Mucosa of rectum (tissue), 2 donors: ENCODE data around the gene NOP53.

Experiments
- H3K27ac ChIP-seq, 2 donors: one replicate each; pipeline ENCODE4 v1.7.0; 2013; ENCODE audit warnings: inconsistent platforms in 2 of 2, low read depth in 2 of 2, low read length in 2 of 2
- H3K27me3 ChIP-seq, 2 donors: one replicate each; pipeline ENCODE4 v1.7.0; 2013; ENCODE audit warnings: low read length in 2 of 2; ENCODE audit not compliant: control insufficient read depth in 2 of 2, insufficient read depth in 2 of 2
- H3K36me3 ChIP-seq, 2 donors: one replicate each; pipeline ENCODE4 v1.7.0; 2013; ENCODE audit warnings: low read length in 2 of 2; ENCODE audit not compliant: control insufficient read depth in 2 of 2, insufficient read depth in 2 of 2
- H3K4me1 ChIP-seq, 2 donors: one replicate each; pipeline ENCODE4 v1.7.0; 2013; ENCODE audit warnings: low read length in 2 of 2, mild to moderate bottlenecking in 1 of 2; ENCODE audit not compliant: control insufficient read depth in 2 of 2, insufficient read depth in 2 of 2
- H3K4me3 ChIP-seq, 2 donors: one replicate each; pipeline ENCODE4 v1.7.0; 2013; ENCODE audit warnings: low read length in 2 of 2
- H3K9ac ChIP-seq, 2 donors: one replicate each; pipeline ENCODE4 v1.7.0; 2013; ENCODE audit warnings: low read length in 2 of 2, low read depth in 1 of 2, mild to moderate bottlenecking in 1 of 2
- H3K9me3 ChIP-seq, 2 donors: one replicate each; pipeline ENCODE4 v1.7.0; 2013; ENCODE audit warnings: low read length in 2 of 2; ENCODE audit not compliant: control insufficient read depth in 2 of 2
- donor health status: healthy.
- donor health status: Normal muscosa, but diverticular disease.

NOP53 gene

GRCh38 chr19:47745010-47745901 is at the start of gene NOP53:
Gene NOP53 (plus strand): TSS chr19:47745546. CDS start chr19:47745560, 14 bp downstream.
- Histone ChIP-seq H3K9me3 (no peaks in the 10 kb centered on the region), H3K27me3 (no peaks in the 10 kb centered on the region), H3K4me1 (peaks cover 19 to 20% of the 10 kb centered on the region in 2 donors), H3K36me3 (peaks cover 16 to 26% of the 10 kb centered on the region in 2 donors), H3K9ac (peak within 1 kb of the TSS; percentile 60 to 89), H3K27ac (peak within 1 kb of the TSS; percentile 94 to 95), H3K4me3 (peak within 1 kb of the TSS; percentile 75 to 85)

- Histone ChIP-seq H3K27ac (no peak overlapping the region), H3K36me3 (peaks cover 16 to 35% of the 10 kb centered on the region in 2 donors), H3K4me3 (no peak overlapping the region), H3K9me3 (no peaks in the 10 kb centered on the region), H3K27me3 (no peaks in the 10 kb centered on the region), H3K4me1 (peaks cover 0 to 3% of the 10 kb centered on the region in 2 donors), H3K9ac (no peak overlapping the region)
Observed at GRCh38 chr19:47696635-47697034, 48.7 kb upstream of the NOP53 start.

DNA sequence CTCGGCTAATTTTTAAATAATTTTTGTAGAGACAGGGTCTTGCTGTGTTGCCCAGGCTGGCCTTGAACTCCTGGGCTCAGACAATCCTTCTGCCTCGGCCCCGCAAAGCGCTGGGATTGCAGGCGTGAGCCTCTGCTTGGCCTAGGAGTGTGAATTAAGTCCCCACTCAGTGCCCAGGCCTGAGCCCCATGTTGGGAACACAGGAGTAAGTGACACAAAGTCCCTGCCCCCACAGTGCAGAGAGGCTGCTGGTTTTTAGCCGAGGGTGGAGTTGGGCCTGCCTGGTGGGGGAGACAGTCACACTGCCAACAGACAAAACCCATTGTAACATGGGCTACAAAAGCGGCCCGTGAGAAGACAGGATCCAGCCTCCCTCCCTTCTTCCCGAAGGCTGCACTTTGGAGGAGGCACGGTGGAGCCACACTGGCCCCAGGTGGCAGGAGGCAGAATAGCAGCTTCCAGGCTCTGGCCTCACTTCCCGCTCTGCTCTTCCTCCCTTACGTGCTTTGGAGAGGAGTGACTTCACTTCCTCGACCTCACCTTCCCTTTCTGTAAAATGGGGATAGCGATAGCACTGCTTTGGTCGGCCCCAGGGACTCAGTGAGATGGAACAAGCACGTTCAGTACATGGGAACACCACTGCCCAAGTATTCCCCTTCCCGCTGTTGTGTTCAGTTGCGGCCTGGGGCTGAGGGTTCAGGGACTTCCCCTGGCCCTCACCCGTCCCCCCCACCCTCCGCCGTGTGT is 47.3 kb upstream of the NOP53 start:
- no peak overlapping the region for H3K9ac ChIP-seq
- no peak overlapping the region for H3K4me3 ChIP-seq
- no peaks in the 10 kb centered on the region for H3K27me3 ChIP-seq
- H3K9me3 ChIP-seq = no peaks in the 10 kb centered on the region
- H3K4me1 ChIP-seq = peaks cover 0 to 3% of the 10 kb centered on the region in 2 donors
- H3K36me3 ChIP-seq = peaks cover 23 to 31% of the 10 kb centered on the region in 2 donors
- H3K27ac ChIP-seq = peak overlapping the region in 1 of 2 donors; percentile 43

DNA sequence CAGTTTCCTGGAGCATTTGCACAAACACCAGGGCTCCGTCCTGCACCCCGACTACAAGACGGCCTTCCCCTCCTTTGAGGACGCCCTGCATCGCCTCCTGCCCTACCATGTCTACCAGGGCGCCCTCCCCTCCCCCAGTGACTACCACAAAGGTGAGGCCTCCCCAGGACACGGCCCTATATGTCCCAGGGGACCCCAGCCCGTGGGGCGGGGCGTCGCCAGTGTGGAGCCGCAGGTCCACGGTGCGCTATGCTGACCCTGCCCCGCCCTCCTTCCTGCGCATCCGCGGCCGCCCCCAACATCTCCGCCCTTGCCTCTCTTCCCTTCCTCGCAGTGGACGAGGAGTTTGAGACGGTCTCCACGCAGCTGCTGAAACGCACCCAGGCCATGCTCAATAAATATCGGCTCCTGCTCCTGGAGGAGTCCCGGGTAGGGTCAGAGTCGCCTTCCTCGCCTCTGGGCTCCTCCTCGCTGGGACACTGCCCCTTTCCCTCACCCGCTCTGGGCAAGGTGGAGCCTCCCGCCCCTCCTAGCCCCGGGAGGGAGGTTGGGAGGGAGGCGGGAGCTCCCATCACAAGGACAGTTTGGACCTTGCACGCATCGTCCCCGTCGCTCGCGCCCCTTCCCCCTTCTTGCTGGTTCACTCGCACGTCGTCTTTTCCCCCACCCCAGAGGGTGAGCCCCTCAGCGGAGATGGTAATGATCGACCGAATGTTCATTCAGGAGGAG is 46.6 kb upstream of the NOP53 start:
- no peak overlapping the region for H3K4me3 ChIP-seq
- peaks cover 23 to 28% of the 10 kb centered on the region in 2 donors for H3K36me3 ChIP-seq
- no peak overlapping the region for H3K9ac ChIP-seq
- no peak overlapping the region for H3K27ac ChIP-seq
- no peaks in the 10 kb centered on the region for H3K27me3 ChIP-seq
- H3K9me3 ChIP-seq = no peaks in the 10 kb centered on the region
- peaks cover 0 to 5% of the 10 kb centered on the region in 2 donors for H3K4me1 ChIP-seq

- no peaks in the 10 kb centered on the region for H3K27me3 ChIP-seq
- H3K9me3 ChIP-seq = no peaks in the 10 kb centered on the region
- H3K4me3 ChIP-seq = no peak overlapping the region
- H3K9ac ChIP-seq = no peak overlapping the region
- no peak overlapping the region for H3K27ac ChIP-seq
- H3K4me1 ChIP-seq = peaks cover 3 to 5% of the 10 kb centered on the region in 2 donors
- H3K36me3 ChIP-seq = peaks cover 23 to 28% of the 10 kb centered on the region in 2 donors
Observed at GRCh38 chr19:47699360-47699917, 45.9 kb upstream of the NOP53 start.

DNA sequence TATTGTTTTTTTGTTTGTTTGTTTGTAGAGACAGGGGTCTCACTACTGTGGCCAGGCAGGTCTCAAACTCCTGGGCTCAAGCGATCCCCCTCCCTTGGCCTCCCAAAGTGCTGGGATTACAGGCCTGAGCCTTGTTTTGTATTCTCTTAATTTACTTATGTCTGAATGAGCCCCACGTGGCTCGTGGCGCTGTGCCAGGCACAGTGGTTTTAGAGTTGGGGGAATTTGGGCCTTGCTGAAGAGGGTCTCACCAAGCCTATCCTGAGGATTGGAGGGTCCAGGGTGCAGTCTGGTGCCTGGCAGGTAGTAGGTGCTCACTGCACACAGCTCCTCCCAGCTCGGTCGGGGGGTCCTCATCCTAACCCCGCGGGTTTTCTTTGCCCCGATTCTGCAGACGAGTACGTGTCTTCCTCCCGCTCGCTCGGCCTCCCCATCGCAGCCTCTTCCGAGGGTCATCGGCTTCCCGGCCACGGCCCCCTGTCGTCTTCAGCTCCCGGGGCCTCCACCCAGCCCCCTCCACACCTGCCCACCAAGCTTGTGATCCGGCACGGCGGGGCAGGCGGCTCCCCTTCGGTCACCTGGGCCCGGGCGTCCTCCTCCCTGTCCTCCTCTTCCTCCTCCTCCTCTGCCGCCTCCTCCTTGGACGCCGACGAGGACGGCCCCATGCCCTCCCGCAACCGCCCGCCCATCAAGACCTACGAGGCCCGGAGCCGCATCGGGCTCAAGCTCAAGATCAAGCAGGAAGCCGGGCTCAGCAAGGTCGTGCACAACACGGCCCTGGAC is 44.2 kb upstream of the NOP53 start:
- Histone ChIP-seq H3K4me1 (peaks cover 3 to 5% of the 10 kb centered on the region in 2 donors), H3K36me3 (peaks cover 23% of the 10 kb centered on the region in 2 donors), H3K27me3 (no peaks in the 10 kb centered on the region), H3K9me3 (no peaks in the 10 kb centered on the region), H3K27ac (no peak overlapping the region), H3K9ac (no peak overlapping the region), H3K4me3 (no peak overlapping the region)

- H3K27ac ChIP-seq = no peak overlapping the region
- no peaks in the 10 kb centered on the region for H3K9me3 ChIP-seq
- H3K9ac ChIP-seq = no peak overlapping the region
- peaks cover 19 to 23% of the 10 kb centered on the region in 2 donors for H3K36me3 ChIP-seq
- peaks cover 3 to 5% of the 10 kb centered on the region in 2 donors for H3K4me1 ChIP-seq
- H3K27me3 ChIP-seq = no peaks in the 10 kb centered on the region
- no peak overlapping the region for H3K4me3 ChIP-seq
Observed at GRCh38 chr19:47701717-47702552, 43.4 kb upstream of the NOP53 start.

- Histone ChIP-seq H3K27ac (no peak overlapping the region), H3K27me3 (peaks cover 0 to 4% of the 10 kb centered on the region in 2 donors), H3K9me3 (no peaks in the 10 kb centered on the region), H3K36me3 (peaks cover 19 to 23% of the 10 kb centered on the region in 2 donors), H3K9ac (no peak overlapping the region), H3K4me1 (peaks cover 3 to 5% of the 10 kb centered on the region in 2 donors), H3K4me3 (no peak overlapping the region)
Observed at GRCh38 chr19:47702671-47703070, 42.7 kb upstream of the NOP53 start.
